HG03558 (cell line): ENCODE results near the gene PHYHIPL.

ENCODE experiments used
- ATAC-seq: cut with Tn5 transposase; IDR thresholded peaks from one replicate; pipeline ENCODE4 v1.9.1; 2021; ENCODE audit warnings: moderate number of reproducible peaks; ENCODE audit not compliant: unreplicated experiment; ENCODE audit errors: extremely low read depth

PHYHIPL gene

GRCh38 chr10:59285848-59286247 is 109.4 kb downstream of the PHYHIPL start:
- ATAC-seq, result no peak

GRCh38 chr10:59287587-59288255 is 111.3 kb downstream of the PHYHIPL start:
- no peak for ATAC-seq

- no peak for ATAC-seq
These were observed 113.4 kb downstream of the PHYHIPL start for GRCh38 chr10:59289853-59290252.

DNA sequence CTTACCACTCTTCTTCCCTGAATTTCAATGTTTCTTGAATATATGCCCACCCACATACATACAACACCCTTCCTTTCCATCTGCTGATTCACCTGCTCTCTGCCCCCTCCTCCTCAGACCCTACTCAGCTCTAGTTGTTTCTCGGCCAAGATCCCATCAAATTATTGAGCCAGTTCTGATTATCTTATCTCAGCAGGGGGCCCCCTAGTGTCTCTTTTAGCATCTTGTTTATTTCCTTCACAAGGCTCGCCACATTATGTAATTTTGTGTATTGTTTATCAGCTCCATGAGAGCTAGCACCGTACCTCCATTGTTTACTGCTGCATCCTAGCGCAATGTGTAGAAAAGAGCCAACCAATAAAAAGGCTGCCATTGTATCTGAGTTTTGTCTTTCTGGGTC is 114.0 kb downstream of the PHYHIPL start:
- ATAC-seq, result no peak
